Measurements from ENCODE around the gene VPS8. TPM values are rescaled to one million over a fixed set of nuclear protein-coding genes. Genes with fewer than 3 reads are reported as not detected.

VPS8 gene
- total RNA-seq, 1 donor: 95.2 TPM

DNA sequence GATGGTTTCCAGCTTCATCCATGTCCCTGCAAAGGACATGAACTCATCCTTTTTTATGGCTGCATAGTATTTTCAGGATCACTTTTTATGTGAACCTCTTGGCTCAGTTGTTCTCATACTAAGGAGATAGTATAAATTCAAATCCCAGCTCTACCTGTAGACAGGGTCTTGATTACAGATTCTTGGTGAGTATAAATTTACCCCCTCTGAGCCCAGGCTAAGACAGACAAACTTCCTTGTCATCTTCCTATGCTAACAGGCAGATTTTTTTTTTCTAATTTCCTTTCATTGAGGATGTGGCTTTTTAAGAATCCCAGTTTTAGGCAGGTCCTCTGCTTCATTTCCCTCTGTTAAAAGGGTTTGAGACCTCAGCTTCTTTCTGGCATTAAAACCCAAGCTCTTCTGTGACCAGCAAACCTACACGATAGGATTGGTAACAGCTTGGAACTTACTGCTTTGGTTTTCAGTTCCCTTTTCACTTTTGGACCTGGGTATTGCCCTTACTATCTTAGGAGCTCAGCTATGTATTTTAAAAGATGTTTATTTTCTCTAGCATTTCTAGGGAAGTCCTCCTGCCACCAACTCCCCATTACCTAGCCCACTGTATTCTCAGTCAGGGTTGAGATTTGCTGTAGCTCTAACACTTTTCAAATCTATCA, 72.5 kb downstream of the VPS8 start:
- no peak overlapping the region for H2AFZ ChIP-seq (ENCODE audit: low read length)
- H3K4me1 ChIP-seq (ENCODE audit: insufficient read depth, low read length): no peaks in the 10 kb centered on the region
- no peak for DNase-seq (ENCODE audit: insufficient read length, low spot score, missing footprints)
- no peaks in the 10 kb centered on the region for H3K9me3 ChIP-seq (ENCODE audit: low read depth, low read length)
- H3K36me3 ChIP-seq (ENCODE audit: insufficient read depth, low read length): no peaks in the 10 kb centered on the region
- no peak overlapping the region for H3K4me2 ChIP-seq (ENCODE audit: insufficient read depth, low read length)
- H3K79me2 ChIP-seq (ENCODE audit: insufficient read depth, low read length): no peaks in the 10 kb centered on the region
- H3K27ac ChIP-seq (ENCODE audit: low read depth, low read length): no peak overlapping the region
- no peak for TF ChIP-seq CTCF (IDR thresholded peaks at IDR 0.05; ENCODE audit: extremely low read depth, low read depth, low read length)
- no peaks in the 10 kb centered on the region for H3K27me3 ChIP-seq (ENCODE audit: insufficient read depth, low read length)
- H4K20me1 ChIP-seq (ENCODE audit: insufficient read depth, low read length): no peaks in the 10 kb centered on the region
- H3K4me3 ChIP-seq (ENCODE audit: insufficient read depth, low read length): no peak overlapping the region

DNA sequence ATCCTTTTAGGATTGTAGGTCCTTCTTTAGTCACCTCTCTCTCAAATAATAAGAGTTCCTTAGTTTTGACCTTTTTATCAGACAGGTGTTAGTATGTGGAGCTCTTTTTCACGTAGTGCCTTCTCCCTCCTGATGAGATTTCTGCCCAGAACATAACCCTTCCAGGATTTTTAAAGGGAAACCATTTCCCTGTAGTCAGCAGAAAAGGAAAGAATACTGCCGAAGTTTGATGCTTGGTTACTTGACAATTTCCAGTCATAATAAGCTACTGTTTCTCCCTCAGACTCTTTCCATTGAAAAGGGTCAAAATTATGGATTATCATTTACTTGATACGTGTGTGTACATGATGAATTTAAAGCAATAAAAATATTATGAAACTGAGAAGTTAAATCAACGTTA, 73.1 kb downstream of the VPS8 start:
- H3K4me3 ChIP-seq (ENCODE audit: insufficient read depth, low read length): no peak overlapping the region
- no peak overlapping the region for H3K4me2 ChIP-seq (ENCODE audit: insufficient read depth, low read length)
- H3K4me1 ChIP-seq (ENCODE audit: insufficient read depth, low read length): no peaks in the 10 kb centered on the region
- H3K79me2 ChIP-seq (ENCODE audit: insufficient read depth, low read length): no peaks in the 10 kb centered on the region
- no peaks in the 10 kb centered on the region for H3K9me3 ChIP-seq (ENCODE audit: low read depth, low read length)
- DNase-seq (ENCODE audit: insufficient read length, low spot score, missing footprints): no peak
- no peaks in the 10 kb centered on the region for H3K36me3 ChIP-seq (ENCODE audit: insufficient read depth, low read length)
- no peak overlapping the region for H2AFZ ChIP-seq (ENCODE audit: low read length)
- no peaks in the 10 kb centered on the region for H3K27me3 ChIP-seq (ENCODE audit: insufficient read depth, low read length)
- TF ChIP-seq CTCF (IDR thresholded peaks at IDR 0.05; ENCODE audit: extremely low read depth, low read depth, low read length): no peak
- no peak overlapping the region for H3K27ac ChIP-seq (ENCODE audit: low read depth, low read length)
- H4K20me1 ChIP-seq (ENCODE audit: insufficient read depth, low read length): no peaks in the 10 kb centered on the region

DNA sequence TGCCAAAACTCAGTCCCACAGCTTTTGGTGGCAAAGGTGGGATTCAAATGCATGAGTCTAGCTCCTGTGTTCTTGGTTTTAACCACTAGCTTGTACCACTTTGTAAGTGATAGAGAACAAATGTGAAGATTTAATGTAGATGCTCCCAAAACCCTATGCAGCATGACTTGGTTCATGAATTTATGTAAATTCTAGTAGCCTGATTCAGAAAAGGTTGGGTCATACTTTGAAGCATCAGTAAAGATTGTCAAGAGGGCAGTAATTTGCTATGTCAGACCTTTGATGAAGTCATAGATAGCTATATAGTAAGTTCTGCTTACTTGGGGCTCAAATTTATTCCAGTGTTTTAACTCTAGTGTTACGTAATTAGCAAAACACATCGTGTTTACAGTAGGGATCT, 75.6 kb downstream of the VPS8 start:
- Histone ChIP-seq H3K4me2 (ENCODE audit: insufficient read depth, low read length) (no peak overlapping the region), H3K27ac (ENCODE audit: low read depth, low read length) (no peak overlapping the region), H3K36me3 (ENCODE audit: insufficient read depth, low read length) (no peaks in the 10 kb centered on the region), H3K9me3 (ENCODE audit: low read depth, low read length) (no peaks in the 10 kb centered on the region), H3K4me3 (ENCODE audit: insufficient read depth, low read length) (no peak overlapping the region), H3K79me2 (ENCODE audit: insufficient read depth, low read length) (no peaks in the 10 kb centered on the region), H3K27me3 (ENCODE audit: insufficient read depth, low read length) (no peaks in the 10 kb centered on the region), H3K4me1 (ENCODE audit: insufficient read depth, low read length) (no peaks in the 10 kb centered on the region), H4K20me1 (ENCODE audit: insufficient read depth, low read length) (no peaks in the 10 kb centered on the region), H2AFZ (ENCODE audit: low read length) (no peak overlapping the region)
- DNase-seq (ENCODE audit: insufficient read length, low spot score, missing footprints): no peak
- TF ChIP-seq CTCF (IDR thresholded peaks at IDR 0.05; ENCODE audit: extremely low read depth, low read depth, low read length): no peak

GRCh38 chr3:184889312-184889904, 77.4 kb downstream of the VPS8 start:
- no peak for TF ChIP-seq CTCF (IDR thresholded peaks at IDR 0.05; ENCODE audit: extremely low read depth, low read depth, low read length)
- Histone ChIP-seq H3K4me3 (ENCODE audit: insufficient read depth, low read length) (no peak overlapping the region), H3K4me2 (ENCODE audit: insufficient read depth, low read length) (no peak overlapping the region), H4K20me1 (ENCODE audit: insufficient read depth, low read length) (no peaks in the 10 kb centered on the region), H3K4me1 (ENCODE audit: insufficient read depth, low read length) (no peaks in the 10 kb centered on the region), H3K9me3 (ENCODE audit: low read depth, low read length) (no peaks in the 10 kb centered on the region), H3K27me3 (ENCODE audit: insufficient read depth, low read length) (no peaks in the 10 kb centered on the region), H2AFZ (ENCODE audit: low read length) (no peak overlapping the region), H3K36me3 (ENCODE audit: insufficient read depth, low read length) (no peaks in the 10 kb centered on the region), H3K27ac (ENCODE audit: low read depth, low read length) (no peak overlapping the region), H3K79me2 (ENCODE audit: insufficient read depth, low read length) (no peaks in the 10 kb centered on the region)
- no peak for DNase-seq (ENCODE audit: insufficient read length, low spot score, missing footprints)
